Caco-2 (cell line): ENCODE results near the gene CCDC110. TPM values are rescaled to one million over a fixed set of nuclear protein-coding genes. Genes with fewer than 3 reads are reported as not detected.

Experiments used
- BruUV-seq: library from RNA; stranded (reverse); fragments of 400-500 nt; replicated peaks from 2 replicates; lab custom pipeline; 2021; lab: Mats Ljungman, UMichigan
- CTCF ChIA-PET: fragments of 300-600 bp; sonication (Branson Sonifier 250); formaldehyde crosslinking; loops from one replicate; lab custom pipeline; 2022; ENCODE audit warnings: antibody characterized with exemption; lab: Charles Lee
- POLR2A ChIA-PET: fragments of 300-600 bp; sonication (Branson Sonifier 250); formaldehyde crosslinking; loops from one replicate; lab custom pipeline; 2022; ENCODE audit warnings: antibody characterized with exemption; lab: Charles Lee
- DNase-seq, 2 experiments: peaks; one replicate each; pipeline versions ENCODE4 v3.0.0 to v3.0.0-alpha.2; 2020 to 2022
- H3K27me3 ChIP-seq: replicated peaks from 2 replicates; pipeline ENCODE4 v1.6.0; 2011; ENCODE audit warnings: low read length; ENCODE audit not compliant: control insufficient read depth, insufficient read depth
- H3K36me3 ChIP-seq: 2 replicates; pipeline ENCODE4 v1.5.1; 2011; ENCODE audit warnings: low read length; ENCODE audit not compliant: control insufficient read depth, insufficient read depth
- H3K4me1 ChIP-seq: fragments of 250-450 bp; sonication (Bioruptor Pico); 2 replicates; pipeline ENCODE4 v1.5.1; 2020; ENCODE audit warnings: mild to moderate bottlenecking
- H3K4me3 ChIP-seq: 2 replicates; pipeline ENCODE4 v1.5.1; 2011; ENCODE audit warnings: low read depth, mild to moderate bottlenecking, control low read depth, low read length
- H3K9me3 ChIP-seq: fragments of 250-450 bp; sonication (Bioruptor Pico); 2 replicates; pipeline ENCODE4 v1.5.1; 2020; ENCODE audit warnings: mild to moderate bottlenecking, moderate library complexity
- H3K27ac Mint-ChIP-seq: one replicate; pipeline ENCODE4 v1.8.0; 2022; ENCODE audit warnings: mixed read lengths; ENCODE audit not compliant: unreplicated experiment
- H3K27me3 Mint-ChIP-seq: one replicate; pipeline ENCODE4 v1.8.0; 2022; ENCODE audit warnings: mixed read lengths; ENCODE audit not compliant: insufficient read depth, unreplicated experiment
- H3K36me3 Mint-ChIP-seq: one replicate; pipeline ENCODE4 v1.8.0; 2022; ENCODE audit warnings: mild to moderate bottlenecking, mixed read lengths; ENCODE audit not compliant: insufficient read depth, unreplicated experiment
- H3K4me1 Mint-ChIP-seq: one replicate; pipeline ENCODE4 v1.8.0; 2022; ENCODE audit warnings: low read depth, mixed read lengths; ENCODE audit not compliant: unreplicated experiment
- H3K4me3 Mint-ChIP-seq: one replicate; pipeline ENCODE4 v1.8.0; 2022; ENCODE audit warnings: mild to moderate bottlenecking, moderate library complexity, mixed read lengths; ENCODE audit not compliant: unreplicated experiment
- H3K9me3 Mint-ChIP-seq: one replicate; pipeline ENCODE4 v1.8.0; 2022; ENCODE audit warnings: mixed read lengths; ENCODE audit not compliant: unreplicated experiment
- CTCF ChIP-seq, 2 experiments: fragments of 200-600 bp in 1 of 2; IDR thresholded peaks; 1 replicate in 1 of 2; 2 replicates in 1 of 2; pipeline versions ENCODE4 v1.5.1 to v1.8.0; 2011 to 2022; ENCODE audit warnings: antibody characterized with exemption in 1 of 2, control low read depth in 1 of 2, inconsistent platforms in 1 of 2, low read depth in 1 of 2, low read length in 1 of 2, mild to moderate bottlenecking in 1 of 2, moderate library complexity in 1 of 2; ENCODE audit not compliant: insufficient read depth in 1 of 2, severe bottlenecking in 1 of 2, unreplicated experiment in 1 of 2
- intact Hi-C: fragments of 100-400 bp; cut with micrococcal nuclease; formaldehyde crosslinking; loops from one replicate; pipeline ENCODE4 v1.10.0; 2022; ENCODE audit not compliant: unreplicated experiment
- total RNA-seq: library from RNA; stranded (reverse); gene quantifications from 2 replicates; pipeline ENCODE4 v1.2.3, GENCODE V29; 2022

Gene CCDC110
- total RNA-seq, 1 experiment from 2014 or later = not detected

- Mint-ChIP-seq H3K27me3 (peaks cover 15% of the 10 kb centered on the region), H3K27ac (no peak overlapping the region), H3K9me3 (no peaks in the 10 kb centered on the region), H3K4me1 (no peaks in the 10 kb centered on the region), H3K4me3 (no peak overlapping the region), H3K36me3 (no peaks in the 10 kb centered on the region)
- Histone ChIP-seq H3K9me3 (no peaks in the 10 kb centered on the region), H3K4me3 (no peak overlapping the region), H3K36me3 (no peaks in the 10 kb centered on the region), H3K4me1 (no peaks in the 10 kb centered on the region), H3K27me3 (no peaks in the 10 kb centered on the region)
- intact Hi-C loops = no loop called here
- ChIA-PET CTCF (no interaction called here), POLR2A (no interaction called here)
- no peak for DNase-seq
- TF ChIP-seq CTCF (IDR thresholded peaks at IDR 0.05; ENCODE audit: insufficient read depth in 1 of 2, low read depth in 1 of 2, low read length in 1 of 2, severe bottlenecking in 1 of 2, unreplicated experiment in 1 of 2) = no peak
- no TSS peak for BruUV-seq
Observed at GRCh38 chr4:185480016-185480732, 8.6 kb upstream of the CCDC110 start.

DNA sequence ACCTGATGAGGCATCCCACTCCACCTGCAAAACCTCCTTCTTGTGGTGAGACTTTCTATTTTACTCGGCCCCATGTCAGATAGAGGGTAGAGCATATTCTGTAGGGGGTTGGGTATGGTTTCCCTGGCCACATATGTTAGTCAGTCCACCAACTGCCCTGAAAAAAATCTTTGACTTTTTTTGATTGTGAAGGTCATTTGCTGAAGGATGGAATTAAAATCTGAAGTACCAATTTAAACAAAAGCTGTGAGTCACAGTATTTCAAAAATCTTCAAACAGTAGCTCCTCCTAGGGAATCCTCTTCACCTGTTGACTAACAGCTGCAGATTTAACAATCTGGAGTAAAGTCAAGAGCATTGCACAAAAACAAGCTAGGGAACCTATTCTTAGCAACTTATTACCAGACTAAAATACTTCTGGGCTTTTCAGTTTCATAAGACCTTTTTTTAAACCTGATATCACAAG lies 8.0 kb upstream of the CCDC110 start:
- H3K9me3 Mint-ChIP-seq = no peaks in the 10 kb centered on the region
- intact Hi-C loops = no loop called here

DNA sequence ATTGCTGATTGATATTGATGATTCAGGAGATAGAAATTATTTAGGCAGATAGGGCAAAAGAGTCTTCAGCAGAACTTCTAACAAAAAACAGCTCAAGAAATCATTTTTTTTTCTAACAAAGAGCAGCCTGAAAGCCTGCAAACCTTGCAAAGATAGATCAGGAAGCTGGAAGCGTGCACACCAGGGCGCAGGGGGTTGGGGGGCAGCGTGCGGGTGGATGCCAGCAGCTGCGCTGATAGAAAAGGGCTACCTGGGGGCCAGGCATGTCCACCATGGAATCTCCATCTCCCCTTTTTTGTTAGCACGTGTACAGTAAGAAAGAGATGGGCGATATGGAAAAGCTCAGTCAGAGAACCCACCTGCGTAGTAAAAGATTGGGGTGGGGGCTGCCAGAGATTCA lies 1.7 kb upstream of the CCDC110 start:
- Mint-ChIP-seq H3K9me3 (no peaks in the 10 kb centered on the region), H3K36me3 (no peaks in the 10 kb centered on the region), H3K4me3 (no peak overlapping the region), H3K27ac (no peak overlapping the region), H3K4me1 (no peaks in the 10 kb centered on the region), H3K27me3 (peaks cover 23% of the 10 kb centered on the region)
- CTCF ChIA-PET = no interaction called here
- BruUV-seq = no TSS peak
- Histone ChIP-seq H3K27me3 (no peaks in the 10 kb centered on the region; the same call in 1 of the 2 replicates), H3K4me3 (no peak overlapping the region), H3K36me3 (no peaks in the 10 kb centered on the region), H3K9me3 (no peaks in the 10 kb centered on the region), H3K4me1 (0 out of 2 replicates have a peak, but pooled peaks cover 3% of the 10 kb centered on the region)
- no peak for TF ChIP-seq CTCF (IDR thresholded peaks at IDR 0.05; ENCODE audit: insufficient read depth in 1 of 2, low read depth in 1 of 2, low read length in 1 of 2, severe bottlenecking in 1 of 2, unreplicated experiment in 1 of 2)
- no peak for DNase-seq
- POLR2A ChIA-PET = no interaction called here
- intact Hi-C loops = no loop called here

More for the DNA sequence above, 8.0 kb upstream of the CCDC110 start:
- H3K36me3 ChIP-seq = no peaks in the 10 kb centered on the region
- no peaks in the 10 kb centered on the region for H3K27me3 ChIP-seq
- no peaks in the 10 kb centered on the region for H3K36me3 Mint-ChIP-seq
- H3K4me3 Mint-ChIP-seq = no peak overlapping the region
- no peak for DNase-seq
- POLR2A ChIA-PET = no interaction called here
- H3K4me1 Mint-ChIP-seq = no peaks in the 10 kb centered on the region
- H3K4me1 ChIP-seq = no peaks in the 10 kb centered on the region
- no peak for TF ChIP-seq CTCF (IDR thresholded peaks at IDR 0.05; ENCODE audit: insufficient read depth in 1 of 2, low read depth in 1 of 2, low read length in 1 of 2, severe bottlenecking in 1 of 2, unreplicated experiment in 1 of 2)
- CTCF ChIA-PET = no interaction called here
- BruUV-seq = no TSS peak
- no peak overlapping the region for H3K27ac Mint-ChIP-seq
- H3K27me3 Mint-ChIP-seq = peaks cover 15% of the 10 kb centered on the region
- H3K9me3 ChIP-seq = no peaks in the 10 kb centered on the region
- H3K4me3 ChIP-seq = no peak overlapping the region
